ENCODE results near the gene IL27RA. TPM values are rescaled to one million over a fixed set of nuclear protein-coding genes. Genes with fewer than 3 reads are reported as not detected.
A peak's percentile ranks its signal among the peaks of the same experiment; 100 is the strongest.

The IL27RA gene
- total RNA-seq, 2 experiments from 2014 or later, result 66.5 to 70.3 TPM

DNA sequence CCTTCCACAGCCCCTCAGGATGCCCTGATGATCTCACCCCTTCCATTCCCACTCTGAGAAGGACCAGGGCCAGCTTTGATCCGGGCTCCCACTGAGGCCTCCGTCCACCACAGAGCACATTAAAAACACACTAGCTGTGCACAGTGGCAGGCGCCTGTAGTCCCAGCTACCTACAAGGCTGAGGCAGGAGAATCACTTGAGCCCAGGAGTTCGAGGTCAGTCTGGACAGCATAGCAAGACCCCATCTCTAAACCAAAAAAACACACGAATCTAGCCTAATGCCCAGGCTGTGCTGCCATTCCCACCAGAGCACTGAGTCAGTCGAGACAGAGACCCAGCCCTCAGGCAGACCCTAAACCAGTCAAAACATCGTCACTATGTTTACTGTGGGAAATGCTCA, 39.5 kb upstream of the IL27RA start:
- no peak overlapping the region for H3K27ac Mint-ChIP-seq
- H3K4me3 Mint-ChIP-seq, result no peak overlapping the region
- no peaks in the 10 kb centered on the region for H3K9me3 Mint-ChIP-seq
- H3K27me3 Mint-ChIP-seq, result no peaks in the 10 kb centered on the region
- ChIA-PET CTCF (interaction anchor here (0.6 to 1.2 kb wide), 2 partner anchors 10 to 361 kb away, joined by 3 to 8 read pairs; no protein-coding TSS in a partner anchor), POLR2A (no interaction called here)
- H3K4me1 Mint-ChIP-seq, result peaks cover 33% of the 10 kb centered on the region
- peaks cover 26% of the 10 kb centered on the region for H3K36me3 Mint-ChIP-seq (ENCODE audit: low read depth)
- DNase-seq, result no peak

DNA sequence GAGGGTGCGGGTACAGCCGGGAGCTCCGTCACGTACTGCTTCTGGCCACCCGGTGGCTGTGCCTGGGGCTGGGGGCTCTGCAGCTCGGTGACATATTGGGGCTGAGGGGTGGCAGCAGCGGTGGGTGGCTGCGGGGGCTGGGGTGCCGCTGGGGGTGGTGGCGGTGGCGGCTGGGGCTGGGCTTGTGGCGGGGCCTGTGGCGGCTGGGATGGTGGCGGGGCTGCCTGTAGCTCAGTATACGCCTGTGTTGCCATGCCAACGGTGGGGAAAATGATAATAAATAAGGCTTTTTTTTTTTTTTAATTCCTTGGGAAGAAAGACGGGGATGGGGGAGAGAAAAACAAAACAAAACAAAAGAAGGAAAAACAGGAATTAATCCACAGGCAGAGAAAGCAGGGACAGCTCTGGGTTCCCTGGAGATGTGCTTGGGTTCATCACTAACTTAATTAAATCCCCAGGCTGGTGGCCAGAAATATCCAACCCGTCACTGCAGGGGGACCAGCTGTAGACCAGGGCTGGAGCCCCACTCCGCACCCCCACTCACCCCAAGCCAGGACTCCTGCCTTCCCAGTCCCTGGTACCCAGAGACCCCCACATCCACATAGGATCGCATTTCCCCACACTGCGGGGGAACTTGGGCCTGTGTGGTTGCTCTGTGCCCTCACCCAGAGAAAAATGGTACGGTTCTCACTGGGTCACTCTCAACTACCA, 37.8 kb upstream of the IL27RA start:
- Mint-ChIP-seq H3K9me3 (peaks cover 2% of the 10 kb centered on the region), H3K27ac (no peak overlapping the region), H3K4me3 (no peak overlapping the region), H3K27me3 (no peaks in the 10 kb centered on the region), H3K4me1 (peaks cover 17% of the 10 kb centered on the region), H3K36me3 (ENCODE audit: low read depth) (peaks cover 34% of the 10 kb centered on the region)
- ChIA-PET POLR2A (no interaction called here), CTCF (interaction anchor here (1.0 kb wide), 1 partner anchor 11 kb away, joined by 3 read pairs; no protein-coding TSS in a partner anchor)
- no peak for DNase-seq

DNA sequence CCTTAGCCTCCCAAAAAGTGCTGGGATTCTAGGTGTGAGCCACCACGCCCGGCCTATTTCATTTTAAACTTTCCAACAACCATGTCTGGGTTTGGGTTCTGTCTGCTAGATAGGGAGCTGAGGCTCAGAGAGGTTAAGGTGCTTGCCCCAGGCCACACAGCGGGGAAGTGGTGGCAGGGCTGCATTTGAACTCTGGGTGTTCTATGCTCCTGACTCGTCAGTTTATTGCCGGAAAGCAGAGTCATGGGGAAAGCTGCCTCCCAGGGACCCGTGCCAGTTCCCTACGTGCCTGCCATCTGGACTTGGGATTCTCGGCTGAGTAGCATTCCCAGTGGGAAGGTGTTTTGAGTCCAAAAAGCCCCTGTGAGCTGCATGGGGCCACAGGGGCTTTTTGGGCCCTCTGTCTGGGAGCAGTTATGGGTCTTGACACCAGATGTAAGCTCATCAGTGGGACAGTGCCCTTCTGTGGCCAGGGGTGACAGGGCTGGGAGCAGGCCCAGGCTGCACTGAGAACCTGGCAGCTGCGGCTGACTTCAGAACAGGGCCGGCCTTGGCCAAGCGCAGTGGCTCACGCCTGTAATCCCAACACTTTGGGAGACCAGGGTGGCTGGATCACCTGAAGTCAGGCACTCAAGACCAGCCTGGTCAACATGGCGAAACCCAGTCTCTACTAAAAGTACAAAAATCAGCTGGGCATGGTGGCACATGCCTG, 36.4 kb upstream of the IL27RA start:
- Mint-ChIP-seq H3K27me3 (no peaks in the 10 kb centered on the region), H3K4me3 (no peak overlapping the region), H3K27ac (no peak overlapping the region), H3K9me3 (peaks cover 7% of the 10 kb centered on the region), H3K36me3 (ENCODE audit: low read depth) (peaks cover 34% of the 10 kb centered on the region), H3K4me1 (peaks cover 7% of the 10 kb centered on the region)
- POLR2A ChIA-PET, result no interaction called here
- DNase-seq, result no peak
- CTCF ChIA-PET, result interaction anchor here (0.6 to 0.7 kb wide), 2 partner anchors 10 to 41 kb away, joined by 3 read pairs; no protein-coding TSS in a partner anchor

DNA sequence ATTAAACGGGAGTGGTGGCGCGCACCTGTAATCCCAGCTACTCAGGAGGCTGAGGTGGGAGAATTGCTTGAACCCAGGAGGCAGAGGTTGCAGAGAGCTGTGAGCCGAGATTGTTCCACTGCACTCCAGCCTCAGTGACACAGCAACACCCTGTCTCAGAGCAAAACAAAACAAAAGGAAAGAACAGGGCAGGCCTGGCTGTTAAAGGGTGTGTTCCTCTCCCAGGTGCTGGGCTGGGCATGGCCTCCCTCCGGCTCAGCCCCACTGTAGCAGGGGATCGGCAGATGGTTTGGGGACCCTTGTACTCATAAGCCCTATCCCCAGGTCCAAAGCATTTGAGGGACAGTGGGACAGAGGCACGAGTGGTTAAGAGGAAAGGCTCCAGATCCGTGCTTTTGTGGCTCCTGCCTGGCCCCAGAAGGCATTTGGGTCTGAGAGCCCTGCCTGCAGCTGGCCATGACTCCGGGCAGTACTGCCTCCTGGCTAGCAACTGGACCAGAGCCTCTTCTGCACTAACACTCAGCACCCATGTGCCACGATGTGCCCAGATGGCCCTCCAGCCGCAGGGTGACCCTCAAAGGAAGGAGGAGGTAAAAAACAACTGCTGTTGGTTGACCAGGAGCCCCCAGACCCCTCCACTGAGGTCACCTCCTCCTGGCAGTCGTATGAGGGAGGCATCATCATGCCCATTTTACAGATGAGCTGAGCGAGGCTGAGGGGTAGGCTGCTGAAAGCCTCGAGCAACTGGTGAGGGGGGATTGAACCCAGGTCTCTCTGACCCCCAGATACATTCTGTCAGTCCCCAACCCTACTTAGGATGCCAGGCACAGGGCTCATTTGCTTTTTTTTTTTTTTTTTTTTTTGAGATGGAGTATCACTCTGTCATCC, 35.4 kb upstream of the IL27RA start:
- Mint-ChIP-seq H3K27me3 (no peaks in the 10 kb centered on the region), H3K27ac (no peak overlapping the region)
- CTCF ChIA-PET, result interaction anchor here (0.6 to 1.4 kb wide), 4 partner anchors 9 to 63 kb away, joined by 3 to 4 read pairs (median 3); no protein-coding TSS in a partner anchor

DNA sequence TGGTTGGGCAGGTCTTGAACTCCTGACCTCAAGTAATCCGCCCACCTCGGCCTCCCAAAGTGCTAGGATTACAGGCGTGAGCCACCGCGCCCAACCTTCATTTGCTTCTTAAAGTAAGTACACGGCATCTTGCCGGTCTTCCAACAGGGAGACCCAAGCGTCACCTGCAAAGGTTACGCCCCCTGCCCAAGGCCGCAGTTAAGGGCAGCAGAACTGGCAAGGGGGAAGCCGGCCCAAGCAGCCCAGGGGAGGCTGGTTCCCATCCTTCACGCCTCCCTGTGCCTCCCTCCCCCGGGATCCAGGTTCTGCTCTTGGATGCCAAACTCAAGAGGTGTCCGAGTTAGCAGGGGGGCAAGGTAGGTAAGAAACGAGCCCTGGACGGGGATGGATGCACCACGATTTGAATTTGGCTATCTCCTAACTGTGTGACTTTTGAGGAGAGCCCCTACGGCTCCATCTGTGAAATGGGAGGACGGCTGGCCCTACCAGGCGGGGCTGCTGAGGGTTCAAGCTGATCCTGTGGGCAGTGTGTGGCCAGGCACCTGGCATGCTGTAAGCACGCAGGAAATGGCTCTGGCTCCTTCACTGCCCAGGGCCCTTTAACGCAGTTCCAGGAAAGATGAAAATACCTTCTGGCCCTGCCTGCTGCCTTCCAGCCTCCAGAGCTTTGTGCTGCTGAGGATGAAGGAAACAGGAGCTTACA, 34.5 kb upstream of the IL27RA start:
- POLR2A ChIA-PET, result no interaction called here
- Mint-ChIP-seq H3K9me3 (peaks cover 7% of the 10 kb centered on the region), H3K4me1 (peaks cover 22% of the 10 kb centered on the region), H3K27me3 (no peaks in the 10 kb centered on the region), H3K27ac (no peak overlapping the region), H3K4me3 (no peak overlapping the region), H3K36me3 (ENCODE audit: low read depth) (peaks cover 37% of the 10 kb centered on the region)
- DNase-seq, result no peak
- CTCF ChIA-PET, result interaction anchor here (0.6 to 1.9 kb wide), 3 partner anchors 12 to 62 kb away, joined by 3 to 5 read pairs (median 4); no protein-coding TSS in a partner anchor

More for the DNA sequence above, 35.4 kb upstream of the IL27RA start:
- peaks cover 36% of the 10 kb centered on the region for H3K36me3 Mint-ChIP-seq (ENCODE audit: low read depth)
- no peak for DNase-seq
- POLR2A ChIA-PET, result no interaction called here
- H3K9me3 Mint-ChIP-seq, result peaks cover 7% of the 10 kb centered on the region
- H3K4me1 Mint-ChIP-seq, result peaks cover 16% of the 10 kb centered on the region
- H3K4me3 Mint-ChIP-seq, result no peak overlapping the region

DNA sequence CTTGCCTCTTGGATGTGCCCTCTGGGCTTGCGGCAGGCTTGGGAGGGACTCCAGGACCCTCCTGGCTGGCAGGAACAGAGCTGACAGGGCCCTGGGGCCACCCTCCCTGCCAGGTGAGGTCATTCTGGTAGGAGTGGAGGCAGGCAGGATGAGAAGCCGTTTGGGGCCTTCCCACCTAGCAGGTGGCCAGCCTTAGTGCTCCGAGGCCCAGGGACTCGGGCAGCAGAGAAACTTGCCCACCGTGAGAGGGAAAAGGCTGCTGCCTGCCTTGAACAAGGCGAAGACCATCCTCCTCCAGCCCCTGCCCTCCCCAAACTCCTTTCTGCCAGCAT, 34.0 kb upstream of the IL27RA start:
- ChIA-PET CTCF (interaction anchor here (0.6 to 1.9 kb wide), 3 partner anchors 12 to 62 kb away, joined by 3 to 5 read pairs (median 4); no protein-coding TSS in a partner anchor), POLR2A (no interaction called here)
- Mint-ChIP-seq H3K4me3 (no peak overlapping the region), H3K27ac (no peak overlapping the region), H3K36me3 (ENCODE audit: low read depth) (peaks cover 35% of the 10 kb centered on the region), H3K27me3 (no peaks in the 10 kb centered on the region), H3K9me3 (peaks cover 7% of the 10 kb centered on the region), H3K4me1 (peaks cover 27% of the 10 kb centered on the region)
- no peak for DNase-seq

DNA sequence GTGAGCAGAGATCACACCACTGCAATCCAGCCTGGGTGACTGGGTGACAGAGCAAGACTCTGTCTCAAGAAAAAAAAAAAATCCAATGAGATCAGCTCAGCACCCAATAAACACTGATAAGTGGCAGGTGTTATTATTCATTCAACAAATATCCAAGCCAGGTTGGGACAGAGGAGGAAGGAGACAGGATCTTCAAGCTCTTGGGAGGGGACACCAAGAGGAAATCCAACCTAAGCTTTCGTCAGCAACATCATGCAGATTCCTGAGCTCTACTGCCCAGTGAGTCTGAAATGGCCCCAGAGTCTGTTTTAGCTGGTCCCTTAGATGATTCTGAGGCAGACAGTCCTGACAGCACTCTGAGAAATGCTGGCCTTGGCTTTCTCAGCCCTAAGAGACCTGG, 33.1 kb upstream of the IL27RA start:
- Mint-ChIP-seq H3K27me3 (no peaks in the 10 kb centered on the region), H3K4me1 (peaks cover 35% of the 10 kb centered on the region), H3K36me3 (ENCODE audit: low read depth) (peaks cover 32% of the 10 kb centered on the region), H3K27ac (no peak overlapping the region), H3K9me3 (peaks cover 7% of the 10 kb centered on the region), H3K4me3 (no peak overlapping the region)
- ChIA-PET CTCF (interaction anchor here (0.6 to 1.9 kb wide), 6 partner anchors 11 to 138 kb away, joined by 3 to 6 read pairs (median 3); partner anchors contain the start of gene ASF1B), POLR2A (no interaction called here)
- no peak for DNase-seq

DNA sequence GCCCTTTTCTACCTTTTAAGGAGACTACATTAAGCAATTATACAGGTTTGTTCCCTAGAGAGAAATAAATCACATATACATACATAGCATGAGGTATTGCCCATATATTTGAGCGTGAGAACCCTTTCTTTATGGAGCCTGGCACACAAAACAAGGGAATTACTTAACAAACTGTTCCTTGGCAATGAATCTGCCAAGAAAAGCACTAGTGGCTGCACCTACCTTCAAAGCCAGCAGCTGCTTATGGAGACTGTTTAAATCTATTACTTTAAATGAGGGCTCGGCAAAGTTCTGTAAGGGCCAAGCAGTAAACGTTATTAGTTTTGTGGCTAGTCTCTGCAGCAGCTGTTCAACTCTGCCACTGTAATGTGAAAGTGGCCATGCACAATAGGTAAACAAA, 32.5 kb upstream of the IL27RA start:
- Mint-ChIP-seq H3K4me1 (peaks cover 37% of the 10 kb centered on the region), H3K4me3 (no peak overlapping the region), H3K36me3 (ENCODE audit: low read depth) (peaks cover 32% of the 10 kb centered on the region), H3K27ac (no peak overlapping the region), H3K27me3 (no peaks in the 10 kb centered on the region), H3K9me3 (peaks cover 7% of the 10 kb centered on the region)
- POLR2A ChIA-PET, result no interaction called here
- CTCF ChIA-PET, result interaction anchor here (0.7 to 1.2 kb wide), 3 partner anchors 28 to 137 kb away, joined by 3 to 5 read pairs (median 4); partner anchors contain the start of gene IL27RA
- DNase-seq, result no peak

DNA sequence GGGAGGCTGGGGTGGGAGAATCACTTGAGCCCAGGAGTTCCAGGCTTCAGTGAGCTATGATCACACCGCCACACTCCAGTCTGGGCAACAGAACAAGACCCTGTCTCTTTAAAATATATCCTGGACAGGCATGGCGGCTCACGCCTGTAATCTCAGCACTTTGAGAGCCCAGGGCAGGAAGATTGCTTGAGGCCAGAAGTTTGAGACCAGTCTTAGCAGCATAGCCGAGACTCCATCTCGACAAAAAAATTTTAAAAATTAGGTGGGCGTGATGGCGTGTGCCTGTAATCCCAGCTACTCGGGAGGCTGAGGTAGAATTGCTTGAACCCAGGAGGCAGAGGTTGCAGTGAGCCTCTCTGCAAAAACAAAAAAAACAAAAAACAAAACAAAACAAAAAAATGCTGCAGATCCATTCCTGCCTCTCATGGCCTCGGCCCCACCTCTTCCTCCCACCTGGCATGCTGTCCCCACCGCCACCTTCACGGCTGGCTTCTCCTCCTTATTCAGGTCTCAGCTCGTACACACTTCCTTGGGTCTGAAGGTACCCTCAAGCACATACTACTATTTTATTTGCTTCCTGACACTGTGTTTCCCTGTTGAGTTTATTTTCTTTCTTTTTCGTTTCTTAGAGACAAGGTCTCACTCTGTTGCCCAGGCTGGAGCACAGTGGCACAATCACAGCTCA, 30.7 kb upstream of the IL27RA start:
- DNase-seq, result no peak

DNA sequence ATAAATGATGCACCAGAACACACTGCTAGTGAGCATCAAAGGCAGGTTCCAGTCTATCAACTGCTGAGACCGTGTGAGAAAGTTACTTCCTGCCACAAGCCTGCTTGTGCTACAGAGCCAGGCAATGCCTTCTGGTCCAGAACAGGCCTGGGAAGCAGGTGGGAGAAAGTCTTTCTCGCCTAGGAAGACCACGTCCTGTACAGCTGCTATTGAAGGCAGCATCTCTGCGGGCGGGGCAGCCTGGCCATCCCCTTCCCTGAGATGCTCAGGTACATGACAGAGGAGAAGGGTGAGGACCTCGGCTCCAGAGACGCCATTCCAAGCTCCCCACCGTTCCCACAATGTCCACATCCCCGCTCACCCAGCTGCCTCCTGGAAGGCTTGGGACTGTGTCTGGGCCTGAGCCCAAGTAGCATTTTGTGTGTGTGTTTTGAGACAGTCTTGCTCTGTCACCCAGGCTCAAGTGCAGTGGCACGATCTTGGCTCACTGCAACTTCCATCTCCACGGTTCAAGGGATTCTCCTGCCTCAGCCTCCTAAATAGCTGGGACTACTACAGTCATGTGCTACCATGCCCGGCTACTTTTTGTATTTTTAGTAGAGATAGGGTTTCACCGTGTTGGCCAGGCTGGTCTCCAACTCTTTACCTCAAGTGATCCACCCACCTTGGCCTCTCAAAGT, 28.9 kb upstream of the IL27RA start:
- Mint-ChIP-seq H3K9me3 (peaks cover 7% of the 10 kb centered on the region), H3K27me3 (no peaks in the 10 kb centered on the region), H3K4me1 (peaks cover 59% of the 10 kb centered on the region), H3K4me3 (peak overlapping the region; percentile 53), H3K27ac (peak overlapping the region; percentile 99), H3K36me3 (ENCODE audit: low read depth) (peaks cover 31% of the 10 kb centered on the region)
- ChIA-PET CTCF (interaction anchor here (0.7 to 1.1 kb wide), 3 partner anchors 10 to 415 kb away, joined by 3 to 5 read pairs (median 3); no protein-coding TSS in a partner anchor), POLR2A (interaction anchor here (0.5 to 1.1 kb wide), 2 partner anchors 28 to 33 kb away, joined by 3 read pairs; no protein-coding TSS in a partner anchor)
- peak; percentile 55 for DNase-seq

More for the DNA sequence above, 30.7 kb upstream of the IL27RA start:
- peaks cover 32% of the 10 kb centered on the region for H3K36me3 Mint-ChIP-seq (ENCODE audit: low read depth)
- no peaks in the 10 kb centered on the region for H3K27me3 Mint-ChIP-seq
- ChIA-PET CTCF (interaction anchor here (1.9 kb wide), 1 partner anchor 12 kb away, joined by 5 read pairs; no protein-coding TSS in a partner anchor), POLR2A (no interaction called here)
- peaks cover 50% of the 10 kb centered on the region for H3K4me1 Mint-ChIP-seq
- peaks cover 7% of the 10 kb centered on the region for H3K9me3 Mint-ChIP-seq
- peak overlapping the region; percentile 6 for H3K4me3 Mint-ChIP-seq
- H3K27ac Mint-ChIP-seq, result peak overlapping the region; percentile 99
